Fibroblast of lung (primary cell): ENCODE results near the gene MNAT1. TPM values are rescaled to one million over a fixed set of nuclear protein-coding genes. Genes with fewer than 3 reads are reported as not detected.
A peak's percentile ranks its signal among the peaks of the same experiment; 100 is the strongest.

Experiments
- DNase-seq, 2 donors: peaks; one replicate each; pipeline versions ENCODE4 v3.0.0 to v3.0.0-alpha.2; 2010; ENCODE audit warnings: low read depth in 2 of 2
- H2AFZ ChIP-seq: 2 replicates; pipeline ENCODE4 v1.5.1; 2012; ENCODE audit warnings: low read length, control low read depth, inconsistent platforms
- H3K27ac ChIP-seq: 2 replicates; pipeline ENCODE4 v1.5.1; 2011; ENCODE audit warnings: low read length, control low read depth; ENCODE audit not compliant: insufficient read depth
- H3K27me3 ChIP-seq: 2 replicates; pipeline ENCODE4 v1.5.1; 2011; ENCODE audit warnings: mild to moderate bottlenecking, low read length; ENCODE audit not compliant: control insufficient read depth, insufficient read depth
- H3K36me3 ChIP-seq: 2 replicates; pipeline ENCODE4 v1.5.1; 2011; ENCODE audit warnings: low read length; ENCODE audit not compliant: control insufficient read depth, insufficient read depth
- H3K4me1 ChIP-seq: 2 replicates; pipeline ENCODE4 v1.5.1; 2011; ENCODE audit warnings: low read length; ENCODE audit not compliant: control insufficient read depth, insufficient read depth; ENCODE audit errors: extremely low read depth
- H3K4me2 ChIP-seq: 2 replicates; pipeline ENCODE4 v1.5.1; 2011; ENCODE audit warnings: low read length, control low read depth; ENCODE audit not compliant: insufficient read depth; ENCODE audit errors: extremely low read depth
- H3K4me3 ChIP-seq, 4 experiments: fragments of 200-600 bp in 1 of 4; sonication (generic) in 1 of 4; replicated peaks in 1 of 4; 2 replicates each; pipeline ENCODE4 v1.5.1; 2011 to 2016; ENCODE audit warnings: low read length in 4 of 4, low read depth in 3 of 4, mild to moderate bottlenecking in 3 of 4, control low read depth in 2 of 4, inconsistent platforms in 1 of 4, mixed read lengths in 1 of 4; ENCODE audit not compliant: insufficient read depth in 1 of 4; ENCODE audit errors: control extremely low read depth in 1 of 4
- H3K79me2 ChIP-seq: 2 replicates; pipeline ENCODE4 v1.5.1; 2012; ENCODE audit warnings: mild to moderate bottlenecking, low read length, inconsistent platforms; ENCODE audit not compliant: control insufficient read depth, insufficient read depth
- H3K9ac ChIP-seq: 2 replicates; pipeline ENCODE4 v1.5.1; 2011; ENCODE audit warnings: mild to moderate bottlenecking, low read length, control low read depth; ENCODE audit not compliant: insufficient read depth
- H3K9me3 ChIP-seq: 2 replicates; pipeline ENCODE4 v1.5.1; 2012; ENCODE audit warnings: low read depth, low read length; ENCODE audit not compliant: control insufficient read depth, insufficient read depth
- H4K20me1 ChIP-seq: 2 replicates; pipeline ENCODE4 v1.5.1; 2011; ENCODE audit warnings: low read length; ENCODE audit not compliant: control insufficient read depth, insufficient read depth; ENCODE audit errors: extremely low read depth
- CTCF ChIP-seq, 2 donors: IDR thresholded peaks in 1 of 2; conservative IDR thresholded peaks in 1 of 2; 1 replicate in 1 of 2; 2 replicates in 1 of 2; pipeline ENCODE4 v1.5.1; 2011 to 2012; ENCODE audit warnings: low read length in 2 of 2, control low read depth in 1 of 2, inconsistent platforms in 1 of 2, low read depth in 1 of 2, mild to moderate bottlenecking in 1 of 2
- EZH2 ChIP-seq: IDR thresholded peaks from 2 replicates; pipeline ENCODE4 v1.5.1; 2012; ENCODE audit warnings: low read length, control low read depth, mild to moderate bottlenecking; ENCODE audit errors: missing control alignments
- polyA plus RNA-seq, 2 donors: library from polyadenylated mRNA; depleted of rRNA in 1 of 2; stranded (reverse) in 1 of 2; unstranded in 1 of 2; fragments of >200 nt; gene quantifications; 2 replicates each; pipeline ENCODE4 v1.2.1, GENCODE V29; 2011 to 2012; ENCODE audit warnings: missing spikeins in 1 of 2
- total RNA-seq: library from RNA; depleted of rRNA; stranded (reverse); fragments of >200 nt; gene quantifications from 2 replicates; pipeline ENCODE4 v1.2.1, GENCODE V29; 2014

The MNAT1 gene
- total and polyA plus RNA-seq, 2 donors (not counting 1 experiment from before 2014, with no cell fraction given), result 48.2 to 58.5 TPM

GRCh38 chr14:60999536-60999935 lies 265.0 kb downstream of the MNAT1 start:
- no peaks in the 10 kb centered on the region for H3K4me1 ChIP-seq
- no peaks in the 10 kb centered on the region for H3K79me2 ChIP-seq
- no peak overlapping the region for H3K9ac ChIP-seq
- H3K9me3 ChIP-seq, result no peaks in the 10 kb centered on the region
- TF ChIP-seq CTCF (conservative IDR thresholded peaks at IDR 0.05 in 1 of 2, IDR thresholded peaks at IDR 0.05 in 1 of 2; ENCODE audit: low read depth in 1 of 2, low read length in 2 of 2) (no peak), EZH2 (no peak)
- no peak overlapping the region for H3K27ac ChIP-seq
- H3K27me3 ChIP-seq, result no peaks in the 10 kb centered on the region
- peaks cover 4% of the 10 kb centered on the region for H3K36me3 ChIP-seq
- H3K4me3 ChIP-seq, result no peak overlapping the region
- no peaks in the 10 kb centered on the region for H4K20me1 ChIP-seq
- no peak overlapping the region for H2AFZ ChIP-seq
- H3K4me2 ChIP-seq, result no peak overlapping the region
- DNase-seq, result peak in 1 of 2 donors; percentile 2

GRCh38 chr14:61003571-61003970 lies 269.0 kb downstream of the MNAT1 start:
- H3K9ac ChIP-seq, result no peak overlapping the region
- H3K4me3 ChIP-seq, result no peak overlapping the region
- no peaks in the 10 kb centered on the region for H3K9me3 ChIP-seq
- H3K4me1 ChIP-seq, result no peaks in the 10 kb centered on the region
- TF ChIP-seq CTCF (conservative IDR thresholded peaks at IDR 0.05 in 1 of 2, IDR thresholded peaks at IDR 0.05 in 1 of 2; ENCODE audit: low read depth in 1 of 2, low read length in 2 of 2), result no peak
- TF ChIP-seq EZH2, result no peak
- no peaks in the 10 kb centered on the region for H4K20me1 ChIP-seq
- H3K36me3 ChIP-seq, result no peaks in the 10 kb centered on the region
- DNase-seq, result peak in 1 of 2 donors; percentile 49
- no peak overlapping the region for H3K27ac ChIP-seq
- no peak overlapping the region for H2AFZ ChIP-seq
- no peak overlapping the region for H3K4me2 ChIP-seq
- H3K27me3 ChIP-seq, result no peaks in the 10 kb centered on the region
- no peaks in the 10 kb centered on the region for H3K79me2 ChIP-seq

GRCh38 chr14:61019537-61019936 lies 285.0 kb downstream of the MNAT1 start:
- Histone ChIP-seq H2AFZ (no peak overlapping the region), H3K36me3 (no peaks in the 10 kb centered on the region), H3K4me2 (no peak overlapping the region), H3K9ac (no peak overlapping the region), H3K79me2 (no peaks in the 10 kb centered on the region), H3K4me3 (no peak overlapping the region), H3K27me3 (no peaks in the 10 kb centered on the region), H4K20me1 (no peaks in the 10 kb centered on the region), H3K9me3 (no peaks in the 10 kb centered on the region), H3K27ac (no peak overlapping the region), H3K4me1 (no peaks in the 10 kb centered on the region)
- DNase-seq, result no peak
- no peak for TF ChIP-seq CTCF (conservative IDR thresholded peaks at IDR 0.05 in 1 of 2, IDR thresholded peaks at IDR 0.05 in 1 of 2; ENCODE audit: low read depth in 1 of 2, low read length in 2 of 2)
- TF ChIP-seq EZH2, result no peak

Other genes starting within 250 kb of the MNAT1 start
- gene C14orf39, start 248.7 kb upstream of the MNAT1 start, total RNA-seq, result not detected in 2 replicates
- gene C14orf39, start 248.7 kb upstream of the MNAT1 start, polyA plus RNA-seq, result 0.01 and 0.06 TPM in 2 replicates
- not detected in 2 replicates for gene SIX6, start 225.6 kb upstream of the MNAT1 start, total RNA-seq
- gene SIX6, start 225.6 kb upstream of the MNAT1 start, polyA plus RNA-seq, result not detected in 2 replicates
- 1.8 and 8.3 TPM in 2 replicates for gene SIX1, start 85.3 kb upstream of the MNAT1 start, total RNA-seq
- gene SIX1, start 85.3 kb upstream of the MNAT1 start, polyA plus RNA-seq, result 6.9 and 11.3 TPM in 2 replicates
- 9.2 and 18.3 TPM in 2 replicates for gene SIX4, start 10.4 kb upstream of the MNAT1 start, total RNA-seq
- 9.1 and 9.8 TPM in 2 replicates for gene SIX4, start 10.4 kb upstream of the MNAT1 start, polyA plus RNA-seq
- 17.5 and 18.3 TPM in 2 replicates for gene TRMT5, start 246.3 kb downstream of the MNAT1 start, total RNA-seq
- gene TRMT5, start 246.3 kb downstream of the MNAT1 start, polyA plus RNA-seq, result 8.0 and 9.3 TPM in 2 replicates
- gene SLC38A6, start 246.5 kb downstream of the MNAT1 start, total RNA-seq, result 84.7 and 93.3 TPM in 2 replicates
- gene SLC38A6, start 246.5 kb downstream of the MNAT1 start, polyA plus RNA-seq, result 39.0 and 39.8 TPM in 2 replicates